H9 (cell line): ENCODE measurements around the gene GPLD1. TPM values are rescaled to one million over a fixed set of nuclear protein-coding genes. Genes with fewer than 3 reads are reported as not detected.

ENCODE experiments used
- DNase-seq: peaks from one replicate; pipeline ENCODE4 v3.0.0-alpha.2; 2017
- H2AFZ ChIP-seq: one replicate; pipeline ENCODE4 v1.6.1; 2013; ENCODE audit warnings: mild to moderate bottlenecking, low read length, control low read depth, moderate library complexity
- H2AK5ac ChIP-seq: 2 replicates; pipeline ENCODE4 v1.6.1; 2013; ENCODE audit warnings: low read length, control low read depth, mixed read lengths; ENCODE audit not compliant: insufficient read length
- H2BK120ac ChIP-seq: one replicate; pipeline ENCODE4 v1.6.1; 2013; ENCODE audit warnings: low read depth, mild to moderate bottlenecking, low read length, control low read depth, inconsistent platforms; ENCODE audit not compliant: poor library complexity, severe bottlenecking
- H2BK12ac ChIP-seq: 2 replicates; pipeline ENCODE4 v1.6.1; 2013; ENCODE audit warnings: low read length, control low read depth, mixed read lengths, low read depth; ENCODE audit not compliant: insufficient read length
- H2BK15ac ChIP-seq: 2 replicates; pipeline ENCODE4 v1.6.1; 2013; ENCODE audit warnings: low read depth, low read length, control low read depth
- H2BK20ac ChIP-seq: one replicate; pipeline ENCODE4 v1.6.1; 2013; ENCODE audit warnings: low read depth, mild to moderate bottlenecking, low read length, control low read depth, inconsistent platforms; ENCODE audit not compliant: poor library complexity, severe bottlenecking
- H2BK5ac ChIP-seq: 2 replicates; pipeline ENCODE4 v1.6.1; 2013; ENCODE audit warnings: low read length, control low read depth, mixed read lengths; ENCODE audit not compliant: insufficient read length
- H3K14ac ChIP-seq: 2 replicates; pipeline ENCODE4 v1.6.1; 2013; ENCODE audit warnings: low read length, control low read depth; ENCODE audit not compliant: insufficient read depth
- H3K18ac ChIP-seq: 2 replicates; pipeline ENCODE4 v1.6.1; 2013; ENCODE audit warnings: low read depth, mild to moderate bottlenecking, mixed read lengths, low read length, control low read depth; ENCODE audit not compliant: insufficient read length
- H3K23ac ChIP-seq: 2 replicates; pipeline ENCODE4 v1.6.1; 2013; ENCODE audit warnings: low read length, control low read depth, mixed read lengths, low read depth; ENCODE audit not compliant: insufficient read length
- H3K23me2 ChIP-seq: 2 replicates; pipeline ENCODE4 v1.6.1; 2013; ENCODE audit warnings: low read depth, mild to moderate bottlenecking, mixed read lengths, low read length, control low read depth; ENCODE audit not compliant: insufficient read length, poor library complexity, severe bottlenecking
- H3K27ac ChIP-seq: 2 replicates; pipeline ENCODE4 v1.5.1; 2013; ENCODE audit warnings: low read length, control low read depth, mixed read lengths, low read depth; ENCODE audit not compliant: insufficient read length
- H3K27me3 ChIP-seq: 2 replicates; pipeline ENCODE4 v1.6.1; 2013; ENCODE audit warnings: low read length, control low read depth, inconsistent platforms; ENCODE audit not compliant: insufficient read depth
- H3K4ac ChIP-seq: 2 replicates; pipeline ENCODE4 v1.6.1; 2013; ENCODE audit warnings: low read depth, mild to moderate bottlenecking, control low read depth, inconsistent platforms, low read length, moderate library complexity
- H3K4me1 ChIP-seq: 2 replicates; pipeline ENCODE4 v1.6.1; 2013; ENCODE audit warnings: low read length, control low read depth, inconsistent platforms; ENCODE audit not compliant: insufficient read depth
- H3K4me2 ChIP-seq: 2 replicates; pipeline ENCODE4 v1.6.1; 2013; ENCODE audit warnings: low read length, control low read depth, mixed read lengths; ENCODE audit not compliant: insufficient read length, insufficient read depth
- H3K56ac ChIP-seq: 2 replicates; pipeline ENCODE4 v1.6.1; 2013; ENCODE audit warnings: low read depth, mild to moderate bottlenecking, mixed read lengths, low read length, control low read depth; ENCODE audit not compliant: insufficient read length
- H3K79me1 ChIP-seq: 2 replicates; pipeline ENCODE4 v1.6.1; 2013; ENCODE audit warnings: low read depth, mild to moderate bottlenecking, moderate library complexity, low read length, control low read depth, inconsistent platforms; ENCODE audit not compliant: insufficient read depth, poor library complexity, severe bottlenecking
- H3K79me2 ChIP-seq: 2 replicates; pipeline ENCODE4 v1.6.1; 2013; ENCODE audit warnings: low read length, control low read depth, inconsistent platforms; ENCODE audit not compliant: insufficient read depth
- H3K9ac ChIP-seq: 2 replicates; pipeline ENCODE4 v1.6.1; 2013; ENCODE audit warnings: low read length, control low read depth, mixed read lengths; ENCODE audit not compliant: insufficient read length; ENCODE audit errors: extremely low read depth
- H3K9me3 ChIP-seq: one replicate; pipeline ENCODE4 v1.6.1; 2013; ENCODE audit warnings: low read depth, low read length, inconsistent platforms; ENCODE audit not compliant: control insufficient read depth
- H3T11ph ChIP-seq: one replicate; pipeline ENCODE4 v1.6.1; 2013; ENCODE audit warnings: mild to moderate bottlenecking, low read length, control low read depth, inconsistent platforms
- H4K20me1 ChIP-seq: one replicate; pipeline ENCODE4 v1.6.1; 2013; ENCODE audit not compliant: control insufficient read depth, insufficient read length, insufficient read depth
- H4K5ac ChIP-seq: 2 replicates; pipeline ENCODE4 v1.6.1; 2013; ENCODE audit warnings: low read depth, mild to moderate bottlenecking, mixed read lengths, low read length, control low read depth; ENCODE audit not compliant: insufficient read length
- H4K8ac ChIP-seq: replicated peaks from 2 replicates; pipeline ENCODE4 v1.6.1; 2013; ENCODE audit warnings: low read length, control low read depth, mixed read lengths, low read depth; ENCODE audit not compliant: insufficient read length
- H4K91ac ChIP-seq: 2 replicates; pipeline ENCODE4 v1.6.1; 2013; ENCODE audit warnings: low read depth, mild to moderate bottlenecking, moderate library complexity, mixed read lengths, low read length, control low read depth; ENCODE audit not compliant: insufficient read length
- H3K27ac Mint-ChIP-seq, 3 experiments: 2 replicates in 2 of 3; 3 replicates in 1 of 3; pipeline ENCODE4 v1.8.0; 2020 to 2021; ENCODE audit warnings: mixed read lengths in 3 of 3, mild to moderate bottlenecking in 1 of 3, moderate library complexity in 1 of 3
- H3K27me3 Mint-ChIP-seq: 2 replicates; pipeline ENCODE4 v1.8.0; 2021; ENCODE audit warnings: low read depth, mild to moderate bottlenecking, moderate library complexity, mixed read lengths
- H3K36me3 Mint-ChIP-seq, 3 experiments: 2 replicates in 2 of 3; 3 replicates in 1 of 3; pipeline ENCODE4 v1.8.0; 2020 to 2021; ENCODE audit warnings: low read depth in 3 of 3, mixed read lengths in 3 of 3; ENCODE audit not compliant: insufficient read depth in 1 of 3
- H3K4me1 Mint-ChIP-seq, 2 experiments: 2 replicates each; pipeline ENCODE4 v1.8.0; 2020; ENCODE audit warnings: mixed read lengths in 2 of 2
- H3K4me3 Mint-ChIP-seq, 2 experiments: 2 replicates in 1 of 2; 3 replicates in 1 of 2; pipeline ENCODE4 v1.8.0; 2020 to 2021; ENCODE audit warnings: mild to moderate bottlenecking in 2 of 2, mixed read lengths in 2 of 2, moderate library complexity in 1 of 2
- H3K9me3 Mint-ChIP-seq, 2 experiments: 2 replicates in 1 of 2; 3 replicates in 1 of 2; pipeline ENCODE4 v1.8.0; 2020; ENCODE audit warnings: mild to moderate bottlenecking in 2 of 2, mixed read lengths in 2 of 2, moderate library complexity in 1 of 2
- CTCF ChIP-seq: fragments of 200-600 bp; sonication (generic); conservative IDR thresholded peaks from 3 replicates; pipeline ENCODE4 v1.8.0; 2021; ENCODE audit warnings: antibody characterized with exemption, mild to moderate bottlenecking
- WGBS: extraction: QIAGEN DNeasy Blood & Tissue Kit; methylation state at CpG from one replicate; pipeline ENCODE4 v1.1.7; 2013; ENCODE audit warnings: missing lambda C conversion rate, low lambda C conversion rate, mixed read lengths; ENCODE audit not compliant: insufficient read length; ENCODE audit errors: extremely low coverage; 5-methylcytosine and 5-hydroxymethylcytosine counted together
- total RNA-seq: library from RNA; stranded (reverse); gene quantifications from 2 replicates; pipeline ENCODE4 v1.2.1, GENCODE V29; 2021

Gene GPLD1
- total RNA-seq, 1 experiment from 2014 or later = 8.0 TPM

- Histone ChIP-seq H3K9me3 (peaks cover 3% of the 10 kb centered on the region), H4K8ac (no peak overlapping the region), H3K23ac (no peak overlapping the region), H3T11ph (no peak overlapping the region), H2AK5ac (no peak overlapping the region), H3K27me3 (no peaks in the 10 kb centered on the region), H2BK120ac (no peak overlapping the region), H2BK15ac (no peak overlapping the region), H3K56ac (no peak overlapping the region), H3K23me2 (no peaks in the 10 kb centered on the region), H2BK20ac (no peak overlapping the region), H4K20me1 (no peaks in the 10 kb centered on the region), H3K18ac (no peak overlapping the region), H3K9ac (no peak overlapping the region), H3K4ac (no peak overlapping the region), H3K79me1 (no peaks in the 10 kb centered on the region), H4K5ac (no peak overlapping the region), H4K91ac (no peak overlapping the region), H3K14ac (no peak overlapping the region), H2AFZ (no peak overlapping the region), H2BK5ac (no peak overlapping the region), H3K4me2 (no peak overlapping the region), H2BK12ac (no peak overlapping the region), H3K27ac (no peak overlapping the region), H3K79me2 (no peaks in the 10 kb centered on the region), H3K4me1 (no peaks in the 10 kb centered on the region)
- Mint-ChIP-seq H3K4me1 (no peaks in the 10 kb centered on the region), H3K4me3 (no peak overlapping the region), H3K27ac (no peak overlapping the region), H3K36me3 (peaks cover 2 to 4% (median 2%) of the 10 kb centered on the region in 3 experiments; a peak in 5 of 7 replicates), H3K27me3 (no peaks in the 10 kb centered on the region), H3K9me3 (peaks cover 3 to 5% of the 10 kb centered on the region in 2 experiments; a peak in 4 of 5 replicates)
- no CpG with 5 or more reads among the region's 2 CpGs for WGBS
- DNase-seq = no peak
- no peak for TF ChIP-seq CTCF
These were observed 98.2 kb downstream of the GPLD1 start for GRCh38 chr6:24391208-24391607.
